Thyroid gland (tissue), 4 donors: ENCODE results near the gene GHITM. TPM values are rescaled to one million over a fixed set of nuclear protein-coding genes. Genes with fewer than 3 reads are reported as not detected.

ENCODE experiments used
- DNase-seq, 2 donors: peaks; one replicate each; pipeline ENCODE4 v3.0.0-alpha.2; 2019
- H3K27ac ChIP-seq, 3 donors: fragments of 200-600 bp; sonication (generic); 1 replicate in 2 of 3; 2 replicates in 1 of 3; pipeline ENCODE4 v1.5.1; 2016 to 2019; ENCODE audit warnings: mild to moderate bottlenecking in 1 of 3, moderate library complexity in 1 of 3
- H3K27me3 ChIP-seq: fragments of 200-600 bp; sonication (generic); one replicate; pipeline ENCODE4 v1.5.1; 2019
- H3K36me3 ChIP-seq, 2 donors: fragments of 200-600 bp; sonication (generic); one replicate each; pipeline ENCODE4 v1.5.1; 2016 to 2019
- H3K4me1 ChIP-seq, 2 donors: fragments of 200-600 bp; sonication (generic); one replicate each; pipeline ENCODE4 v1.5.1; 2017 to 2019
- H3K4me3 ChIP-seq, 3 donors: fragments of 200-600 bp; sonication (generic); replicated peaks in 1 of 3; 1 replicate in 2 of 3; 2 replicates in 1 of 3; pipeline ENCODE4 v1.5.1; 2016; ENCODE audit warnings: mild to moderate bottlenecking in 1 of 3
- H3K9me3 ChIP-seq: fragments of 200-600 bp; sonication (generic); one replicate; pipeline ENCODE4 v1.5.1; 2017
- CTCF ChIP-seq, 6 experiments: fragments of 200-600 bp in 3 of 6; fragments of 450-650 bp in 3 of 6; sonication (generic) in 3 of 6; IDR thresholded peaks; one replicate each; pipeline ENCODE4 v1.5.1; 2016 to 2019; ENCODE audit warnings: antibody characterized with exemption in 6 of 6, mild to moderate bottlenecking in 2 of 6, inconsistent platforms in 1 of 6, moderate library complexity in 1 of 6
- POLR2A ChIP-seq, 2 donors: fragments of 450-650 bp; IDR thresholded peaks; one replicate each; pipeline ENCODE4 v1.6.1; 2017; ENCODE audit warnings: antibody characterized with exemption in 2 of 2, mild to moderate bottlenecking in 2 of 2, moderate library complexity in 1 of 2
- WGBS, 2 donors: methylation state at CpG; one replicate each; pipeline ENCODE4 v1.1.5; 2017; 5-methylcytosine and 5-hydroxymethylcytosine counted together
- intact Hi-C: fragments of 100-400 bp; cut with DNase I; formaldehyde crosslinking; loops from one replicate; pipeline ENCODE4 v1.15.1; 2023
- total RNA-seq, 4 donors: library from RNA; depleted of rRNA; stranded (reverse); fragments of >200 nt; gene quantifications; one replicate each; pipeline ENCODE4 v1.2.3, GENCODE V29; 2016

The GHITM gene
- total RNA-seq, 4 donors from 2014 or later = 165 to 251 (median 202) TPM

- DNase-seq = no peak
- WGBS, 2 donors = 92 to 95% methylated on average over 9 of the region's 9 CpGs
- no peak overlapping the region for H3K4me3 ChIP-seq
- no peaks in the 10 kb centered on the region for H3K27me3 ChIP-seq
- H3K4me1 ChIP-seq = no peaks in the 10 kb centered on the region
- intact Hi-C loops = no loop called here
- no peaks in the 10 kb centered on the region for H3K36me3 ChIP-seq
- TF ChIP-seq POLR2A (IDR thresholded peaks at IDR 0.05) (no peak), CTCF (IDR thresholded peaks at IDR 0.05) (no peak)
- no peaks in the 10 kb centered on the region for H3K9me3 ChIP-seq
- no peak overlapping the region for H3K27ac ChIP-seq
These were observed 33.4 kb downstream of the GHITM start for GRCh38 chr10:84172467-84173356.

DNA sequence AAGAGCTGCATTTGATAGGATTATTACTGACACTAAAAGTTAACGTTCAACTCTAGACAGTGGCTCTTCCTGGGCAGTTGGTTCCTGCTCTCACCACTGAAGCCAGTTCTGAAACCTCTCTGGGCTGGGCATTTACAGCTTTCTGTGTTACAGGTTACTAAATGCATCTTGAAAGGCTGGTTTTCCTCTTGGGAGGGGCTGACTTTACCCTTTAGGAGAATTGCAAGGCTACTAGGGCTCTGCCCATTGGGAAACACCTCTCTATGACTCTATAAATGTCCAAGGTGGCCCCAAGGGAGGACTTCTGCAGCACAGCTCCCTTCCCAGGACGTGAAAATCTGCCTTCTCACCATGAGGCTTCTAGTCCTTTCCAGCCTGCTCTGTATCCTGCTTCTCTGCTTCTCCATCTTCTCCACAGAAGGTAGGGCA lies 34.2 kb downstream of the GHITM start, which contains the start of gene GPR15LG:
Gene GPR15LG, plus strand, starts transcription at position 301 of the 429 bp plus-strand sequence. Its CDS starts 51 bp downstream, at position 352.
- H3K27ac ChIP-seq = no peak within 1 kb of the TSS
- intact Hi-C loops = no loop called here
- no peak for DNase-seq

DNA sequence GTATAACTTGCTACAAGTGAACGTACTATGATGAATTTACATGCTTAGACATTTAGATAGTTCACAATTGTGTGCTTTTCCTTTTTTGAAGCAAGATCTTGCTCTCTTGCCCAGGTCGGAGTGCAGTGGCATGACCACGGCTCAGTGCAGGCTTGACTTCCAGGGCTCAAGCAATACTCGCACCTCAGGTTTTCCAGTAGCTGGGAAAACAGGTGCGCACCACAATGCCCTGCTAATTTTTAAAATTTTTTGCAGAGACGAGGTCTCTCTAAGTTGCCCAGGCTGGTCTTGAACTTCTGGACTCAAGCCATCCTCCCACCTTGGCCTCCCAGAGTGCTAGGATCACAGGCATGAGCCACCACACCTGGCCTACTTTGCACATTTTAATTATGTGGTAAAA lies 36.1 kb downstream of the GHITM start:
- WGBS, 2 donors = 93 to 95% methylated on average over 6 of the region's 6 CpGs
- Histone ChIP-seq H3K4me3 (no peak overlapping the region), H3K4me1 (peaks cover 7 to 10% of the 10 kb centered on the region in 2 donors), H3K9me3 (no peaks in the 10 kb centered on the region), H3K27me3 (no peaks in the 10 kb centered on the region), H3K36me3 (no peaks in the 10 kb centered on the region), H3K27ac (no peak overlapping the region)
- TF ChIP-seq CTCF (IDR thresholded peaks at IDR 0.05) (no peak), POLR2A (IDR thresholded peaks at IDR 0.05) (no peak)
- no peak for DNase-seq
- intact Hi-C loops = no loop called here

More for the DNA sequence above, 34.2 kb downstream of the GHITM start, which contains the start of gene GPR15LG:
- WGBS, 2 donors = 67 to 89% methylated on average over 2 of the region's 2 CpGs
- no peaks in the 10 kb centered on the region for H3K27me3 ChIP-seq
- H3K4me3 ChIP-seq = no peak within 1 kb of the TSS
- H3K36me3 ChIP-seq = no peaks in the 10 kb centered on the region
- no peaks in the 10 kb centered on the region for H3K4me1 ChIP-seq
- no peaks in the 10 kb centered on the region for H3K9me3 ChIP-seq
- no peak for TF ChIP-seq CTCF (IDR thresholded peaks at IDR 0.05)
- no peak for TF ChIP-seq POLR2A (IDR thresholded peaks at IDR 0.05)

DNA sequence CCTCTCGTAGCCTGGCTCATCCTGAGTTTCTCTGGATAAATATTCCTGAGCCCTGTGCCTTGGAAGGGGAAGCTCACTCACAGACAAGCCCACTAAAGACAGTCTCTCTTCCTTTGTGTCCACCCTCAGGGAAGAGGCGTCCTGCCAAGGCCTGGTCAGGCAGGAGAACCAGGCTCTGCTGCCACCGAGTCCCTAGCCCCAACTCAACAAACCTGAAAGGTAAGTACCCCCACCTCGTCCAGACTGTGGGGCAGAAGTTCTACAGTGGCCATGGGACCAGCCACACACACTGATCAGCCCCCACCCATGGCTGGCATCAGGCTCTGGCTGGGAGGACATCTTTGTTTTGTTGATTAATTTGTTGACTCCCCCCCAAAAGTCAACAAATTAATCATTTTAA lies 37.0 kb downstream of the GHITM start:
- H3K27me3 ChIP-seq = no peaks in the 10 kb centered on the region
- no peaks in the 10 kb centered on the region for H3K36me3 ChIP-seq
- no peaks in the 10 kb centered on the region for H3K9me3 ChIP-seq
- intact Hi-C loops = no loop called here
- H3K4me1 ChIP-seq = peaks cover 7 to 10% of the 10 kb centered on the region in 2 donors
- TF ChIP-seq CTCF (IDR thresholded peaks at IDR 0.05) (no peak), POLR2A (IDR thresholded peaks at IDR 0.05) (no peak)
- 88 to 98% methylated on average over 4 of the region's 4 CpGs for WGBS, 2 donors
- H3K27ac ChIP-seq = no peak overlapping the region
- H3K4me3 ChIP-seq = no peak overlapping the region
- DNase-seq = no peak

DNA sequence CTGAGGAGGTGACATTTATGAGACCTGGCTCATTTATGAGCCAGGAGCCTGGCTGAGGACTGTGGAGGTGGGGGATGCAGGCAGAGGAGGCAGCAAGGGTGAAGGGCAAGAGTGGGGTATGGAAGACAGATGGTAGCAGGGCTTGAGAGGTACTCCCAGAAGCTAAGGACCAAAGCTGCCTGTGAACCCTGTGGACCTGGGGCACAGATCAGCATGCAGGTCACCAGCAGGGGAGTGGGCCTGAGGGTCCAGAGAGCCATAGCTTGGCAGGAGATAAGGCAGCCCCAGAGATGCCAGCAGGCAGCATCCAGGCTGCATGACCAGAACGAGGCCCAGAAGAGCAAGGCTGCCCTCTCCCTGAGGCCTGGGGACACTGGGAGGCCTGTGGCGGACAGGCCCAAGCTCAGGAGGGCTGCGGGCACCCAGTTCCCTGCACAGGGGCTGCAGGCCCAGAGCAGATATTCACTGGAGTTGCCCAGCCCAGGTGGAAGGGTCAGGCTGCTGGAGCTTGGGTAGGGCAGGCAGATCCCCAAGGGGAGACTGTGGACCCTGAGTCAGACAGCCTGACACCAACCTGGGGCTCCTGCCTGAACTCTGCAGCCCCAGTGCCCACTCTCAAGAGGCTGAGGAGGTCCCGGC lies 37.6 kb downstream of the GHITM start:
- H3K36me3 ChIP-seq = no peaks in the 10 kb centered on the region
- WGBS, 2 donors = 83 to 95% methylated on average over 2 to 3 of the region's 4 CpGs
- peaks cover 7 to 10% of the 10 kb centered on the region in 2 donors for H3K4me1 ChIP-seq
- no peak for DNase-seq
- TF ChIP-seq POLR2A (IDR thresholded peaks at IDR 0.05) (no peak), CTCF (IDR thresholded peaks at IDR 0.05) (no peak)
- intact Hi-C loops = no loop called here
- H3K9me3 ChIP-seq = no peaks in the 10 kb centered on the region
- H3K4me3 ChIP-seq = no peak overlapping the region
- H3K27ac ChIP-seq = no peak overlapping the region
- H3K27me3 ChIP-seq = no peaks in the 10 kb centered on the region
